Peyer's patch (tissue), 4 donors: Measurements from ENCODE around the gene FOLR2. TPM values are rescaled to one million over a fixed set of nuclear protein-coding genes. Genes with fewer than 3 reads are reported as not detected.

Experiments
- DNase-seq, 3 donors: peaks; one replicate each; pipeline ENCODE4 v3.0.0-alpha.2; 2017 to 2019
- H3K27ac ChIP-seq, 4 donors: fragments of 200-600 bp; sonication (generic); one replicate each; pipeline ENCODE4 v1.5.1; 2016 to 2019
- H3K27me3 ChIP-seq, 2 donors: fragments of 200-600 bp; sonication (generic); one replicate each; pipeline ENCODE4 v1.5.1; 2019
- H3K36me3 ChIP-seq, 3 donors: fragments of 200-600 bp; sonication (generic); one replicate each; pipeline ENCODE4 v1.5.1; 2016 to 2019
- H3K4me1 ChIP-seq, 4 donors: fragments of 200-600 bp; sonication (generic); one replicate each; pipeline ENCODE4 v1.5.1; 2016 to 2019
- H3K4me3 ChIP-seq, 4 donors: fragments of 200-600 bp; sonication (generic); 1 replicate in 3 of 4; 2 replicates in 1 of 4; pipeline ENCODE4 v1.5.1; 2016 to 2019; ENCODE audit warnings: mild to moderate bottlenecking in 1 of 4
- H3K9me3 ChIP-seq, 4 donors: fragments of 200-600 bp; sonication (generic); one replicate each; pipeline ENCODE4 v1.5.1; 2016 to 2019; ENCODE audit warnings: mild to moderate bottlenecking in 1 of 4
- POLR2A ChIP-seq, 2 donors: fragments of 450-650 bp; IDR thresholded peaks; one replicate each; pipeline ENCODE4 v1.5.1; 2017; ENCODE audit warnings: antibody characterized with exemption in 2 of 2, mild to moderate bottlenecking in 2 of 2, moderate library complexity in 2 of 2
- total RNA-seq, 4 donors: library from RNA; depleted of rRNA; stranded (reverse); fragments of >200 nt; gene quantifications; one replicate each; pipeline ENCODE4 v1.1.0, GENCODE V29; 2016
- TF ChIP-seq, protein P1 (sequence below), 6 experiments: fragments of 450-650 bp in 4 of 6; fragments of 200-600 bp in 2 of 6; sonication (generic) in 1 of 6; IDR thresholded peaks; one replicate each; pipeline ENCODE4 v1.5.1; 2017 to 2019; ENCODE audit warnings: antibody characterized with exemption in 6 of 6, mild to moderate bottlenecking in 3 of 6, moderate library complexity in 1 of 6

FOLR2 gene
- total RNA-seq, 4 donors from 2014 or later, result 3.5 to 15.8 (median 8.0) TPM; not detected in 1

- no peak for TF ChIP-seq POLR2A (IDR thresholded peaks at IDR 0.05)
- TF ChIP-seq, protein P1, sequence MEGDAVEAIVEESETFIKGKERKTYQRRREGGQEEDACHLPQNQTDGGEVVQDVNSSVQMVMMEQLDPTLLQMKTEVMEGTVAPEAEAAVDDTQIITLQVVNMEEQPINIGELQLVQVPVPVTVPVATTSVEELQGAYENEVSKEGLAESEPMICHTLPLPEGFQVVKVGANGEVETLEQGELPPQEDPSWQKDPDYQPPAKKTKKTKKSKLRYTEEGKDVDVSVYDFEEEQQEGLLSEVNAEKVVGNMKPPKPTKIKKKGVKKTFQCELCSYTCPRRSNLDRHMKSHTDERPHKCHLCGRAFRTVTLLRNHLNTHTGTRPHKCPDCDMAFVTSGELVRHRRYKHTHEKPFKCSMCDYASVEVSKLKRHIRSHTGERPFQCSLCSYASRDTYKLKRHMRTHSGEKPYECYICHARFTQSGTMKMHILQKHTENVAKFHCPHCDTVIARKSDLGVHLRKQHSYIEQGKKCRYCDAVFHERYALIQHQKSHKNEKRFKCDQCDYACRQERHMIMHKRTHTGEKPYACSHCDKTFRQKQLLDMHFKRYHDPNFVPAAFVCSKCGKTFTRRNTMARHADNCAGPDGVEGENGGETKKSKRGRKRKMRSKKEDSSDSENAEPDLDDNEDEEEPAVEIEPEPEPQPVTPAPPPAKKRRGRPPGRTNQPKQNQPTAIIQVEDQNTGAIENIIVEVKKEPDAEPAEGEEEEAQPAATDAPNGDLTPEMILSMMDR (IDR thresholded peaks at IDR 0.05), result no peak
Observed at GRCh38 chr11:72236774-72237111, 20.1 kb downstream of the FOLR2 start.

DNA sequence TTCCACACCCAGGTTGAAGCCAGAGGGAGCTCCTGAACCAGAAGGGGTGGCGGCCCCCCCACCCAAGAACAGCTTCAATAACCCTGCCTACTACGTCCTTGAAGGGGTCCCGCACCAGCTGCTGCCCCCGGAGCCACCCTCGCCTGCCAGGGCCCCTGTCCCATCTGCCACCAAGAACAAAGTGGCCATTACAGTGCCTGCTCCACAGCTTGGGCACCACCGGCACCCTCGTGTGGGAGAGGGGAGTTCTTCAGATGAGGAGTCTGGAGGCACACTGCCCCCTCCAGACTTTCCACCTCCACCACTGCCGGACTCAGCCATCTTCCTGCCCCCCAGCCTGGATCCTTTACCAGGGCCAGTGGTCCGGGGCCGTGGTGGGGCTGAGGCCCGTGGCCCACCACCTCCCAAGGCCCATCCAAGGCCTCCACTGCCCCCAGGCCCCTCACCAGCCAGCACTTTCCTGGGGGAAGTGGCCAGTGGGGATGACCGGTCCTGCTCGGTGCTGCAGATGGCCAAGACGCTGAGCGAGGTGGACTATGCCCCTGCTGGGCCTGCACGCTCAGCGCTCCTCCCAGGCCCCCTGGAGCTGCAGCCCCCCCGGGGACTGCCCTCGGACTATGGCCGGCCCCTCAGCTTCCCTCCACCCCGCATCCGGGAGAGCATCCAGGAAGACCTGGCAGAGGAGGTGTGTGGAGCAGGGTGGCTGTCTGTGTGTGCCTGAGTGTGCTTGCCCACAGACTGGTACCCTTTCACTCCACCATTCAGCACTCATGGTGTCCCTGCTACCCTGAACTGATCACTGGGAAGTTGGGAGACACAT is 20.7 kb downstream of the FOLR2 start:
- H3K9me3 ChIP-seq, result no peaks in the 10 kb centered on the region
- no peak overlapping the region for H3K27ac ChIP-seq
- no peak for DNase-seq
- TF ChIP-seq, protein P1 (IDR thresholded peaks at IDR 0.05), result no peak
- no peak for TF ChIP-seq POLR2A (IDR thresholded peaks at IDR 0.05)
- peaks cover 12 to 51% (median 20%) of the 10 kb centered on the region in 4 donors for H3K4me1 ChIP-seq
- peaks cover 0 to 63% (median 0%) of the 10 kb centered on the region in 3 donors for H3K36me3 ChIP-seq
- H3K4me3 ChIP-seq, result no peak overlapping the region
- peaks cover 0 to 8% of the 10 kb centered on the region in 2 donors for H3K27me3 ChIP-seq

More at GRCh38 chr11:72236774-72237111, 20.1 kb downstream of the FOLR2 start:
- Histone ChIP-seq H3K27ac (no peak overlapping the region), H3K4me1 (peaks cover 12 to 51% (median 20%) of the 10 kb centered on the region in 4 donors), H3K4me3 (no peak overlapping the region), H3K27me3 (peaks cover 0 to 8% of the 10 kb centered on the region in 2 donors), H3K36me3 (peaks cover 0 to 68% (median 0%) of the 10 kb centered on the region in 3 donors), H3K9me3 (no peaks in the 10 kb centered on the region)
- DNase-seq, result no peak

- no peak for TF ChIP-seq POLR2A (IDR thresholded peaks at IDR 0.05)
- TF ChIP-seq, protein P1 (IDR thresholded peaks at IDR 0.05), result peak; percentile 26 to 78 (median 71)
- Histone ChIP-seq H3K4me1 (peaks cover 12 to 51% (median 20%) of the 10 kb centered on the region in 4 donors), H3K27me3 (peaks cover 0 to 10% of the 10 kb centered on the region in 2 donors), H3K4me3 (no peak overlapping the region), H3K27ac (no peak overlapping the region), H3K36me3 (peaks cover 0 to 55% (median 0%) of the 10 kb centered on the region in 3 donors), H3K9me3 (peaks cover 0 to under 1% (median 0%) of the 10 kb centered on the region in 4 donors)
- DNase-seq, result peak in 2 of 3 donors; percentile 74 to 75
Observed at GRCh38 chr11:72238040-72238450, 21.5 kb downstream of the FOLR2 start.

DNA sequence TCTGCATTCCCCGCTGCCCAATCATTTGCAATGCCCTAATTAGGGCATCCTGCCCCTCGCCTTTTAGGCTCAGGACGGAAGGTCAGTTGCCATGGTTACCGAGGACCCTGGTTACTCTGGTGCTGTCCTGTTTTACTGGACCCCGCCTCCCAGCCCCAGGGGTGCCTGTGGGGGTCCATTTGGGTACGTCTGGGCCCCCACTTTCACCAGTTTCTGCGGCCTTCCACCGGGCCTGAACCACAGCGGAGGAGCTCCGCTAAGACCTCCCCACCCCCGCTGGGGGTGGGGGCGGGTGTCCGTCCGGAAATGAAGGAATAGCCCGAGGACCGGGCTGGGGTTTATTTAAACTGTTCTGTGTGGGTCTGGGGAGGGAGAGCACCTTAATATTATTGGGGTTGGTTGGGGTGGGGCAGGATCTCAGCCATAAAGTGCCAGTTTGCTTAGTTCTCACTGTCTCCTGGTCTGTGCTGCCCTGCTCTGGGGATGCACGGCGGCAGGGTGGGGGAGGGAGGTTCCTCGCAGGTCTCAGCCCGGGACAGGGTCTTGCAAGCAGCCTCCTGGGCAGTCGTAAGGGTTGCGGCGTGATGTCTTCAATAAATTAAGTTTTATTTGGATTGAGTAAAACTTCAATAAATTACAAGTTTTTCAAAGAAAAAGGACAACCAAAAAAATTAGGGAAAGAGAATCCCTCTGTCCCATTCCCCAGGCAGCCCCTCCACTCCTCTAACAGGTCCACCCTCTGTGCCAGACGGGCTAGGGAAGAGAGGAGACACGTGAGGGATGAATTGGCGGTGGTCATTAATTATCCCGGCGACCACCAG is 22.1 kb downstream of the FOLR2 start:
- Histone ChIP-seq H3K27me3 (peaks cover 2 to 17% of the 10 kb centered on the region in 2 donors), H3K9me3 (peaks cover 0 to 7% (median 0%) of the 10 kb centered on the region in 4 donors), H3K4me3 (peak overlapping the region in 1 of 4 donors; percentile 59), H3K27ac (peak overlapping the region in 1 of 4 donors; percentile 26), H3K36me3 (peaks cover 0 to 49% (median 0%) of the 10 kb centered on the region in 3 donors), H3K4me1 (peaks cover 12 to 54% (median 21%) of the 10 kb centered on the region in 4 donors)
- DNase-seq, result peak in 1 of 3 donors; percentile 40
- no peak for TF ChIP-seq POLR2A (IDR thresholded peaks at IDR 0.05)
- TF ChIP-seq, protein P1 (IDR thresholded peaks at IDR 0.05), result no peak

GRCh38 chr11:72239313-72239848 is 22.8 kb downstream of the FOLR2 start:
- H3K27me3 ChIP-seq, result peaks cover 5 to 24% of the 10 kb centered on the region in 2 donors

More at GRCh38 chr11:72239313-72239848, 22.8 kb downstream of the FOLR2 start:
- TF ChIP-seq POLR2A (IDR thresholded peaks at IDR 0.05), result no peak
- TF ChIP-seq, protein P1 (IDR thresholded peaks at IDR 0.05), result no peak
- peak in 1 of 3 donors; percentile 66 for DNase-seq
- Histone ChIP-seq H3K27ac (peak overlapping the region in 1 of 4 donors; percentile 26), H3K4me1 (peaks cover 12 to 61% (median 24%) of the 10 kb centered on the region in 4 donors), H3K9me3 (peaks cover 0 to 11% (median 0%) of the 10 kb centered on the region in 4 donors), H3K36me3 (peaks cover 0 to 42% (median 0%) of the 10 kb centered on the region in 3 donors), H3K4me3 (peak overlapping the region; percentile 14 to 59 (median 42))
